ENCODE measurements around the gene STAT1.

STAT1 gene

GRCh38 chr2:190974629-190975361 is 39.2 kb downstream of the STAT1 start:
- Histone ChIP-seq H3K9me2 (ENCODE audit: low read depth, low read length) (no peaks in the 10 kb centered on the region), H3K79me2 (ENCODE audit: insufficient read depth, low read length) (no peaks in the 10 kb centered on the region), H3K9ac (ENCODE audit: low read length) (no peak overlapping the region), H3K4me3 (ENCODE audit: low read depth, low read length, poor library complexity, severe bottlenecking) (no peak overlapping the region), H3K27ac (ENCODE audit: low read depth, low read length, poor library complexity, severe bottlenecking) (no peak overlapping the region), H4K20me1 (ENCODE audit: insufficient read depth, low read length) (no peaks in the 10 kb centered on the region), H3K9me3 (ENCODE audit: low read length) (no peaks in the 10 kb centered on the region), H3K4me2 (ENCODE audit: low read length) (no peak overlapping the region), H2AFZ (ENCODE audit: low read length) (no peak overlapping the region), H3K27me3 (ENCODE audit: insufficient read depth, low read length) (no peaks in the 10 kb centered on the region), H3F3A (ENCODE audit: insufficient read depth, low read length) (no peaks in the 10 kb centered on the region), H3K36me3 (ENCODE audit: insufficient read depth, low read length) (peaks cover 84% of the 10 kb centered on the region), H3K4me1 (ENCODE audit: insufficient read depth, low read length, severe bottlenecking) (peaks cover 4% of the 10 kb centered on the region)
- no peak for TF ChIP-seq EZH2 (IDR thresholded peaks at IDR 0.05; ENCODE audit: borderline replicate concordance, low read length)
- TF ChIP-seq, protein P1, sequence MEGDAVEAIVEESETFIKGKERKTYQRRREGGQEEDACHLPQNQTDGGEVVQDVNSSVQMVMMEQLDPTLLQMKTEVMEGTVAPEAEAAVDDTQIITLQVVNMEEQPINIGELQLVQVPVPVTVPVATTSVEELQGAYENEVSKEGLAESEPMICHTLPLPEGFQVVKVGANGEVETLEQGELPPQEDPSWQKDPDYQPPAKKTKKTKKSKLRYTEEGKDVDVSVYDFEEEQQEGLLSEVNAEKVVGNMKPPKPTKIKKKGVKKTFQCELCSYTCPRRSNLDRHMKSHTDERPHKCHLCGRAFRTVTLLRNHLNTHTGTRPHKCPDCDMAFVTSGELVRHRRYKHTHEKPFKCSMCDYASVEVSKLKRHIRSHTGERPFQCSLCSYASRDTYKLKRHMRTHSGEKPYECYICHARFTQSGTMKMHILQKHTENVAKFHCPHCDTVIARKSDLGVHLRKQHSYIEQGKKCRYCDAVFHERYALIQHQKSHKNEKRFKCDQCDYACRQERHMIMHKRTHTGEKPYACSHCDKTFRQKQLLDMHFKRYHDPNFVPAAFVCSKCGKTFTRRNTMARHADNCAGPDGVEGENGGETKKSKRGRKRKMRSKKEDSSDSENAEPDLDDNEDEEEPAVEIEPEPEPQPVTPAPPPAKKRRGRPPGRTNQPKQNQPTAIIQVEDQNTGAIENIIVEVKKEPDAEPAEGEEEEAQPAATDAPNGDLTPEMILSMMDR (IDR thresholded peaks at IDR 0.05; ENCODE audit: low read length): no peak

DNA sequence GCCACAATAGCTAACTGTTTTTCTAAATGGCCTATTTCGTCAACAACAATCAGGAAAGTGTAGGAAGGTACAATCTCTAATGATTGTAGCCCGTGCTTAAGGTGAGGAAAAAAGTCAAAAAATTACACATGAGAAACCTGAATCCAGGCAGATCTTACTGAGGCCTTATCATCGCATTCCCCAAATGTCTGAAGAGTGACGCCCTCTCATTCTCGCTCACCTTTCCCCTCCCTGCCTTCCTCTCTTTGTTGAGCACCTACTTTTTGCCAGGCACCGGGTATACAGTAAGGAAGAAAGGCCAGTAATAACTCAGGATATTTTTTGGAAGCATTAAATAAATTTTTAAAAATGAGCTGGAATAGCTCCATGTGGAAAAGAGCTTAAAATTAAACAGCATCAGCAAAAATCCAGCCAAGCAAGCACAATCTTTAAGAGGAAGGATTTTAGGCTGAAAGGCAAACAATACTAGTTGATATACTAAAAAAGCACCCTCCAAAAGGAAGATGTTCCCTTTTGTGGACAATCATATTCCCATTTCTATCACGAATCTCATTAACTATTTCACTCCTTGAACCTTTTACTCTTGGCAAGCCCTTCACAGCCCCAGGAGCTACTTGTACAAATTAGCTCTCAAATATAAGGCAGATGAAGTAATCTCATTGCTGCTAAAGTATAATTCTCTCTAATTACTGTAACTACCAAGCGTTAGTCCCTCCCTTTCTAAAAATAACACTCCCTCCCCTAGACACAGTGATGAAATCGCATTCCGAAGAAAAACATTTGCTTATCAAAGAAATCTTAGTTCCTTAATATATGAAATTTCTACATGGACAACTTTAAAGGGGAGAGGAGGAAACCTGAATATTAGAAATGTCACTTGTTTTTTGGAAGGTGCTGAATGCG is 40.0 kb downstream of the STAT1 start:
- H2AFZ ChIP-seq (ENCODE audit: low read length): no peak overlapping the region
- no peak overlapping the region for H3K27ac ChIP-seq (ENCODE audit: low read depth, low read length, poor library complexity, severe bottlenecking)
- no peak overlapping the region for H3K4me3 ChIP-seq (ENCODE audit: low read depth, low read length, poor library complexity, severe bottlenecking)
- H3K9me2 ChIP-seq (ENCODE audit: low read depth, low read length): no peaks in the 10 kb centered on the region
- TF ChIP-seq, protein P1 (IDR thresholded peaks at IDR 0.05; ENCODE audit: low read length): no peak
- no peak for TF ChIP-seq EZH2 (IDR thresholded peaks at IDR 0.05; ENCODE audit: borderline replicate concordance, low read length)
- no peaks in the 10 kb centered on the region for H3F3A ChIP-seq (ENCODE audit: insufficient read depth, low read length)
- H4K20me1 ChIP-seq (ENCODE audit: insufficient read depth, low read length): no peaks in the 10 kb centered on the region
- H3K4me2 ChIP-seq (ENCODE audit: low read length): no peak overlapping the region
- no peak overlapping the region for H3K9ac ChIP-seq (ENCODE audit: low read length)
- H3K79me2 ChIP-seq (ENCODE audit: insufficient read depth, low read length): no peaks in the 10 kb centered on the region
- peaks cover 84% of the 10 kb centered on the region for H3K36me3 ChIP-seq (ENCODE audit: insufficient read depth, low read length)
- no peaks in the 10 kb centered on the region for H3K4me1 ChIP-seq (ENCODE audit: insufficient read depth, low read length, severe bottlenecking)
- no peaks in the 10 kb centered on the region for H3K27me3 ChIP-seq (ENCODE audit: insufficient read depth, low read length)
- no peaks in the 10 kb centered on the region for H3K9me3 ChIP-seq (ENCODE audit: low read length)

DNA sequence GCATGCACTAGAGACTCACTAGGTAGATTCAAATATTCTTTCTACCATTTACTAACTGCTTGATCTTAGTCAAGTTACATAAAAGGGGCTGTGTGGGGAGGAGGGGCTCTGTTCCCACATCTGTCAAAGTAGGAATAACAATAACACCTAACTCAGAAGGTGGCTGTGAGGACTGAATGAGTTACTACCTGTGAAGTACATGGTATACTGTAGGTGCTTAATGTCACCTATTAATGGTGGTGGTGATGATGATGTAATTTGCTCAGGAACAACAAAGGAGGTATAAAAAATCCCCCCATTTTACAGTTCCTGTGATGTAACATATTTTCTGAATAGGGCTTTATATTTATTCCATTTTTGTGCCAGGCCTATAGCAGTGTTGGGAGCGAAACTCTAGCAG is 40.7 kb downstream of the STAT1 start:
- Histone ChIP-seq H3K4me1 (ENCODE audit: insufficient read depth, low read length, severe bottlenecking) (no peaks in the 10 kb centered on the region), H3K4me3 (ENCODE audit: low read depth, low read length, poor library complexity, severe bottlenecking) (no peak overlapping the region), H3K79me2 (ENCODE audit: insufficient read depth, low read length) (no peaks in the 10 kb centered on the region), H3K9me3 (ENCODE audit: low read length) (no peaks in the 10 kb centered on the region), H2AFZ (ENCODE audit: low read length) (no peak overlapping the region), H3F3A (ENCODE audit: insufficient read depth, low read length) (no peaks in the 10 kb centered on the region), H3K9ac (ENCODE audit: low read length) (no peak overlapping the region), H3K27me3 (ENCODE audit: insufficient read depth, low read length) (no peaks in the 10 kb centered on the region), H3K36me3 (ENCODE audit: insufficient read depth, low read length) (peaks cover 78% of the 10 kb centered on the region), H3K4me2 (ENCODE audit: low read length) (no peak overlapping the region), H3K9me2 (ENCODE audit: low read depth, low read length) (no peaks in the 10 kb centered on the region), H3K27ac (ENCODE audit: low read depth, low read length, poor library complexity, severe bottlenecking) (no peak overlapping the region), H4K20me1 (ENCODE audit: insufficient read depth, low read length) (no peaks in the 10 kb centered on the region)
- TF ChIP-seq, protein P1 (IDR thresholded peaks at IDR 0.05; ENCODE audit: low read length): no peak
- TF ChIP-seq EZH2 (IDR thresholded peaks at IDR 0.05; ENCODE audit: borderline replicate concordance, low read length): no peak

All from OCI-LY1 (cell line).